ENCODE measurements around the gene OR10H2.

DNA sequence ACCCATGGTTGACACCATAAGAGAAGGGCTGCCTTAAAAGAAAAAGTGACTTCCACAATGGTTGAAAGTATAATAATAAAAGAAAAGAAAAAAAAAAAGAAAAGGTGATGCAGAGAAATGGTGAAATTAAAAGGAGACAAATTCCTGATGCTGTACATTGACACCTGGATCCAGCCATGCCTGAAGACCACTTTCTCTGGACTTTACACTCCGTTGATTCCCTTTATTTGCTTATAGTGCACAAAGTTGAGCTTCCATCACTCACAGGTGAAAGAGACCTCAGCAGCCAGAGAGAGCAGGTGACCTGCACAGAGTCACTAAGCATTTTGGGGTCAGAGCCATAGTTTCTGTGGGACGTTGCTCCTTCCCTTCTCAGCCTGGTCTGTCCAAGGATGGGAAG lies 47.4 kb downstream of the OR10H2 start:
- TF ChIP-seq, protein P1, sequence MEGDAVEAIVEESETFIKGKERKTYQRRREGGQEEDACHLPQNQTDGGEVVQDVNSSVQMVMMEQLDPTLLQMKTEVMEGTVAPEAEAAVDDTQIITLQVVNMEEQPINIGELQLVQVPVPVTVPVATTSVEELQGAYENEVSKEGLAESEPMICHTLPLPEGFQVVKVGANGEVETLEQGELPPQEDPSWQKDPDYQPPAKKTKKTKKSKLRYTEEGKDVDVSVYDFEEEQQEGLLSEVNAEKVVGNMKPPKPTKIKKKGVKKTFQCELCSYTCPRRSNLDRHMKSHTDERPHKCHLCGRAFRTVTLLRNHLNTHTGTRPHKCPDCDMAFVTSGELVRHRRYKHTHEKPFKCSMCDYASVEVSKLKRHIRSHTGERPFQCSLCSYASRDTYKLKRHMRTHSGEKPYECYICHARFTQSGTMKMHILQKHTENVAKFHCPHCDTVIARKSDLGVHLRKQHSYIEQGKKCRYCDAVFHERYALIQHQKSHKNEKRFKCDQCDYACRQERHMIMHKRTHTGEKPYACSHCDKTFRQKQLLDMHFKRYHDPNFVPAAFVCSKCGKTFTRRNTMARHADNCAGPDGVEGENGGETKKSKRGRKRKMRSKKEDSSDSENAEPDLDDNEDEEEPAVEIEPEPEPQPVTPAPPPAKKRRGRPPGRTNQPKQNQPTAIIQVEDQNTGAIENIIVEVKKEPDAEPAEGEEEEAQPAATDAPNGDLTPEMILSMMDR (IDR thresholded peaks at IDR 0.05; ENCODE audit: poor library complexity, severe bottlenecking) = no peak
- TF ChIP-seq EZH2 (IDR thresholded peaks at IDR 0.05; ENCODE audit: borderline replicate concordance, insufficient read depth, low read length, poor library complexity, severe bottlenecking) = no peak
- TF ChIP-seq SMC3 (conservative IDR thresholded peaks at IDR 0.05; ENCODE audit: poor library complexity) = no peak
- no peak for TF ChIP-seq EP300 (conservative IDR thresholded peaks at IDR 0.05; ENCODE audit: poor library complexity, severe bottlenecking)
- TF ChIP-seq TAF1 (IDR thresholded peaks at IDR 0.05; ENCODE audit: low read depth) = no peak
- no peak for TF ChIP-seq POLR2AphosphoS5 (IDR thresholded peaks at IDR 0.05)
- no peak for TF ChIP-seq MXI1 (conservative IDR thresholded peaks at IDR 0.05; ENCODE audit: poor library complexity, severe bottlenecking)

Data from neural cell (in vitro differentiated cells).